Activated B cell treated with CpG ODN at 0.5 μM for 24 hours (primary cell): Measurements from ENCODE around the gene KIFC1. TPM values are rescaled to one million over a fixed set of nuclear protein-coding genes. Genes with fewer than 3 reads are reported as not detected.

Source experiments
- ATAC-seq: fragments of 200-7000 bp; cut with Tn5 transposase; one replicate; pipeline ENCODE4 v1.10.0; 2021; ENCODE audit warnings: low read depth, mild to moderate bottlenecking, moderate library complexity
- CTCF ChIA-PET: fragments of 350-600 bp; sonication (Branson Sonifier 250); formaldehyde crosslinking; loops from one replicate; lab custom pipeline; 2021; ENCODE audit warnings: antibody characterized with exemption; lab: Charles Lee
- POLR2A ChIA-PET: fragments of 350-600 bp; sonication (Branson Sonifier 250); formaldehyde crosslinking; loops from one replicate; lab custom pipeline; 2021; ENCODE audit warnings: antibody characterized with exemption; lab: Charles Lee
- DNase-seq: peaks from one replicate; pipeline ENCODE4 v3.0.0; 2022
- H3K27ac Mint-ChIP-seq: one replicate; pipeline ENCODE4 v1.8.0; 2020; ENCODE audit warnings: mixed read lengths
- H3K27me3 Mint-ChIP-seq: one replicate; pipeline ENCODE4 v1.8.0; 2021; ENCODE audit warnings: mixed read lengths
- H3K36me3 Mint-ChIP-seq: one replicate; pipeline ENCODE4 v1.8.0; 2021; ENCODE audit warnings: low read depth, mixed read lengths
- H3K4me1 Mint-ChIP-seq: one replicate; pipeline ENCODE4 v1.8.0; 2021; ENCODE audit warnings: mixed read lengths
- H3K4me3 Mint-ChIP-seq: one replicate; pipeline ENCODE4 v1.8.0; 2020; ENCODE audit warnings: mild to moderate bottlenecking, mixed read lengths
- H3K9me3 Mint-ChIP-seq: one replicate; pipeline ENCODE4 v1.8.0; 2020; ENCODE audit warnings: mixed read lengths
- intact Hi-C: fragments of 100-400 bp; cut with micrococcal nuclease; formaldehyde crosslinking; loops from one replicate; pipeline ENCODE4 v1.15.1; 2024
- total RNA-seq: library from RNA; stranded (reverse); gene quantifications from 2 replicates; pipeline ENCODE4 v1.2.3, GENCODE V29; 2022
- TF ChIP-seq, protein P1 (sequence below): fragments of 200-600 bp; IDR thresholded peaks from one replicate; pipeline ENCODE4 v1.8.0; 2022; ENCODE audit warnings: antibody characterized with exemption, mild to moderate bottlenecking

The KIFC1 gene
- total RNA-seq, 1 donor from 2014 or later: 2.2 TPM

DNA sequence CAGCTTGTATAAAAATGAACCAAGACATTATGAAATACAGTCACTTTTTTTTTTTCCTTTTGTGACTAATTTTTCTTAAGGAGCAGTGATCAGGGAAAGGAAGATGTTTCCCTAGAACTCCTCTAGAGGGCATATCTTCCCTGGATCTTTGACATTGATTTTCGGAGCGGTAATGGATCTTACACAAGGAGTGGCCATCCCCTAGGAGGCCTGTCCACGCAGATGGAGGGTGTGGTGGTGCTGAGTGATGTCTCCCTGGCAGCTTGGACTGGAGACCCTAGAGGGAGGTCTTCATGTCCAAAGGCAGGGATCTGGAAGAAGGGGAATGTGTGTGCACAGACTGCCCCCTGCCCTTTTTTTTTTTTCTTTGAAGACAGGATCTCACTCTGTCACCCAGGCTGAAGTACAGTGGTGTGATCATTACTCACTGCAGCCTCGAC lies 7.0 kb upstream of the KIFC1 start:
- intact Hi-C loops: no loop called here
- no peak overlapping the region for H3K4me3 Mint-ChIP-seq
- H3K27me3 Mint-ChIP-seq: no peaks in the 10 kb centered on the region
- CTCF ChIA-PET: no interaction called here
- H3K27ac Mint-ChIP-seq: no peak overlapping the region
- POLR2A ChIA-PET: interaction anchor here (0.6 to 0.7 kb wide), 2 partner anchors 86 to 320 kb away, joined by 3 to 5 read pairs; partner anchors contain the start of gene RGL2
- TF ChIP-seq, protein P1, sequence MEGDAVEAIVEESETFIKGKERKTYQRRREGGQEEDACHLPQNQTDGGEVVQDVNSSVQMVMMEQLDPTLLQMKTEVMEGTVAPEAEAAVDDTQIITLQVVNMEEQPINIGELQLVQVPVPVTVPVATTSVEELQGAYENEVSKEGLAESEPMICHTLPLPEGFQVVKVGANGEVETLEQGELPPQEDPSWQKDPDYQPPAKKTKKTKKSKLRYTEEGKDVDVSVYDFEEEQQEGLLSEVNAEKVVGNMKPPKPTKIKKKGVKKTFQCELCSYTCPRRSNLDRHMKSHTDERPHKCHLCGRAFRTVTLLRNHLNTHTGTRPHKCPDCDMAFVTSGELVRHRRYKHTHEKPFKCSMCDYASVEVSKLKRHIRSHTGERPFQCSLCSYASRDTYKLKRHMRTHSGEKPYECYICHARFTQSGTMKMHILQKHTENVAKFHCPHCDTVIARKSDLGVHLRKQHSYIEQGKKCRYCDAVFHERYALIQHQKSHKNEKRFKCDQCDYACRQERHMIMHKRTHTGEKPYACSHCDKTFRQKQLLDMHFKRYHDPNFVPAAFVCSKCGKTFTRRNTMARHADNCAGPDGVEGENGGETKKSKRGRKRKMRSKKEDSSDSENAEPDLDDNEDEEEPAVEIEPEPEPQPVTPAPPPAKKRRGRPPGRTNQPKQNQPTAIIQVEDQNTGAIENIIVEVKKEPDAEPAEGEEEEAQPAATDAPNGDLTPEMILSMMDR: no peak
- ATAC-seq (no peak), DNase-seq (no peak)
- H3K9me3 Mint-ChIP-seq: no peaks in the 10 kb centered on the region
- H3K36me3 Mint-ChIP-seq: no peaks in the 10 kb centered on the region
- H3K4me1 Mint-ChIP-seq: no peaks in the 10 kb centered on the region

DNA sequence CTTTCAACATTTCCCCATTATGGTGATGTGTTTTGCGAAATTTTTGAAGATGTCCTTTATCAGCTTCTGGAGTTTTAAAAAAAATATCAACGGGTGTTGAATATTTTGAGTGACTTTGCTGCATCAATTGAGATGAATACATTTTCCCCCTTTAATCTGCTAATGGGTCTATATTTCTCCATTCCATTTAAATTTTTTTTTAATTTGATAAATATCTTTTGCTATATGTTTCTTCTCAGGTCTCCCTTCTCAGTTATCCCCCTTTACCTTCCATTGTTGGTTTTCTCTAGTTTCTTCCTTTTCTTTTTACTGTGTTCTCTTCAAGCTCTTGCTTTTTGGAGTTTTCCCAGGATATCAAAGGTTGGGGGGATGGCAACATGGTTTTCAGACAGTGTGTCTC lies 1.4 kb upstream of the KIFC1 start:
- CTCF ChIA-PET: interaction anchor here (1.2 to 1.9 kb wide), 4 partner anchors 36 to 217 kb away, joined by 5 to 13 read pairs (median 6); no protein-coding TSS in a partner anchor
- H3K27me3 Mint-ChIP-seq: no peaks in the 10 kb centered on the region
- intact Hi-C loops: loop anchor here (2.0 kb wide), 2 partner anchors 101 to 1989 kb away; no protein-coding TSS in a partner anchor
- no peak overlapping the region for H3K4me3 Mint-ChIP-seq
- no peaks in the 10 kb centered on the region for H3K9me3 Mint-ChIP-seq
- POLR2A ChIA-PET: interaction anchor here (0.9 to 1.9 kb wide), 5 partner anchors 36 to 112 kb away, joined by 3 to 13 read pairs (median 6); partner anchors contain the start of genes B3GALT4, TAPBP and ZBTB9
- peak overlapping the region; percentile 95 for H3K27ac Mint-ChIP-seq
- H3K36me3 Mint-ChIP-seq: no peaks in the 10 kb centered on the region
- H3K4me1 Mint-ChIP-seq: peaks cover 25% of the 10 kb centered on the region
- DNase-seq (no peak), ATAC-seq (no peak)
- TF ChIP-seq, protein P1: no peak

DNA sequence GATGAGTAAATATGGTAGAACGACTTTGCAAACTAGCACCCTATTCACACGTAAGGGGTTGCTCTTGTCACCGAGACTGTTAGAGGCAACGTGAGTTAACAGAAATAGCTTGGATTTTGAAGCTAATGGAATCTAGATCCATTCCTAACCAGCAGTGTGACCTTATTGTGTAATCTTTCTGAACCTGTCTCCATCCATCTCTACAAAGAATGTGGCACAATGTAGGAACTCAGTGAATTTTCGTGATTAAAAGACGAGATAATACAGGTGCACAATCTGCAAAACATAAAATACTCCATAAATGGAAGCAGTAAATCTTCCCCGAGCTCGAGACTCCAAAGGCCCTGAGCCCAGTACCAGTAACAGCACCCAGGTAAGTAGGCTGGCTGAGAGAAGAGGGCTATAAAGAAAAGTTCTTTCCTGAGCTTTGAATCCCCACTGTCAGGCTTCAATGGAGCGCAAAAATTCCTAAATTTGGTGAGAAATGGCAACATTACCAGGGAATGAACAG lies 801 bp upstream of the KIFC1 start:
- DNase-seq: no peak
- no peak for ATAC-seq
- POLR2A ChIA-PET: interaction anchor here (0.6 to 1.9 kb wide), 15 partner anchors 19 to 419 kb away, joined by 3 to 13 read pairs (median 4); partner anchors contain the start of genes B3GALT4, BAK1, RPS18 and TAPBP
- H3K36me3 Mint-ChIP-seq: no peaks in the 10 kb centered on the region
- H3K9me3 Mint-ChIP-seq: no peaks in the 10 kb centered on the region
- peaks cover 25% of the 10 kb centered on the region for H3K4me1 Mint-ChIP-seq
- H3K27me3 Mint-ChIP-seq: no peaks in the 10 kb centered on the region
- peak overlapping the region; percentile 79 for H3K4me3 Mint-ChIP-seq
- intact Hi-C loops: loop anchor here (1.0 to 2.0 kb wide), 16 partner anchors 19 to 1990 kb away; partner anchors contain the start of genes B3GALT4, BAK1, RXRB and SLC39A7
- peak overlapping the region; percentile 95 for H3K27ac Mint-ChIP-seq
- CTCF ChIA-PET: interaction anchor here (0.6 to 1.9 kb wide), 10 partner anchors 27 to 765 kb away, joined by 3 to 13 read pairs (median 4); partner anchors contain the start of genes B3GALT4, BAK1 and CUTA
- TF ChIP-seq, protein P1: no peak

DNA sequence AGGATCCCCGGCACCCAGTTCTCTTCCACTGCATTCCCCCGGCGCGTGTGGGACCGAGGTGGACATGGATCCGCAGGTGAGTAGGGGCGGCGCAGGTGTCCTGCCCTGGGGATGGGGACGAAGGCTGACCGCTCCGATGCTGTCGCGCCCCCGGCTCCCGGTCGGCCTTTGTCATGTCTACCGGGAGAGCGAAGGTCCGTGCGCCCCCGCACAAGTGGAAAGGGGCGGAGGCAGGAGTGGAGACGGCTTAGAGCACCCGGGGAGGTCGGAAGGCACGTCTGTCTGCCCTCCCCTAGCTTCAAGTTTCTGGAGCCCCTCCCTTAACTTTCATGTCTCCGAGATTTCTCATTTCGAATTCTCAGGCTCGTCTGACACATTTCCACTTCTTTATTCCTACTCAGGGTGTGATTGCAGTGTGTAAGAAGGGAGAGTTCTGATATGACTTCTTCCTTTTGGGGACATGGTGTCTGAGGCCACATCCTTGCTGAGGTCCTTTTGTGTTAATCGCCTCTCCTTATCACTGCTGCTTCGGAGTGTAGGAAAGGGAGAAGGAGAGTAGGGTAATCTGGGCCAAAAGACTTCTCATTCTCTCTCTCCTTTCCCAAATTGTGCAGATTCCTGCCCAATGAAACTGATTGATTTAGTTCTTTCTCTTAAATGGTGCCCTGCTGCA lies 435 bp downstream of the KIFC1 start:
- peaks cover 25% of the 10 kb centered on the region for H3K4me1 Mint-ChIP-seq
- H3K36me3 Mint-ChIP-seq: no peaks in the 10 kb centered on the region
- H3K27me3 Mint-ChIP-seq: no peaks in the 10 kb centered on the region
- CTCF ChIA-PET: no interaction called here
- peak overlapping the region; percentile 95 for H3K27ac Mint-ChIP-seq
- POLR2A ChIA-PET: interaction anchor here (1.0 to 1.8 kb wide), 2 partner anchors 18 to 115 kb away, joined by 3 to 4 read pairs; partner anchors contain the start of gene B3GALT4
- no peak for ATAC-seq
- no peak for DNase-seq
- H3K4me3 Mint-ChIP-seq: peak overlapping the region; percentile 79
- H3K9me3 Mint-ChIP-seq: no peaks in the 10 kb centered on the region
- intact Hi-C loops: loop anchor here (1.0 to 2.0 kb wide), 16 partner anchors 18 to 1991 kb away; partner anchors contain the start of genes B3GALT4, BAK1, RXRB and SLC39A7
- TF ChIP-seq, protein P1: no peak

DNA sequence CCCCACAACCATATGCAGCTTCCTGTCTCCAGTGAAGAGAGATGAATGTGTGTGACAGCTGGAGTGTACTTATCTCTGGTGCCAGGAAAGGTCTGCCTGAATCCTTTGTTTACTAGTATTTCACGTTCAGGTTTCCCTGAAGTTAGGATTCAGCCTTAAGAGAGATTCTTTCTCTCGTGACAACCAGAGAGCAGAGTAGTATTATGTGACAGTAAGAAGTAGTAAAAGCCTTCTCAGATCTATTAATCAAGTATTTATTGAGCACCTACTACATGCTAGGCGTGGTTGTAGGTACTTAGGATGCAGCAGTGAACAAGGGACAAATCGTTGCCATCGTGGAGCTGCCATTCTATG lies 949 bp downstream of the KIFC1 start:
- Mint-ChIP-seq H3K27me3 (no peaks in the 10 kb centered on the region), H3K27ac (no peak overlapping the region), H3K9me3 (no peaks in the 10 kb centered on the region), H3K4me3 (peak overlapping the region; percentile 79), H3K36me3 (no peaks in the 10 kb centered on the region), H3K4me1 (peaks cover 25% of the 10 kb centered on the region)
- intact Hi-C loops: no loop called here
- CTCF ChIA-PET: no interaction called here
- ATAC-seq (no peak), DNase-seq (no peak)
- POLR2A ChIA-PET: interaction anchor here (1.0 to 1.8 kb wide), 2 partner anchors 18 to 115 kb away, joined by 3 to 4 read pairs; partner anchors contain the start of gene B3GALT4
- TF ChIP-seq, protein P1: no peak
